ENCODE data around the gene USP9X.
"Not testable (repeated sequence)": the region's sequence is repeated elsewhere in the genome, so short reads cannot be mapped to it uniquely, and the experiment has no call there.

Gene USP9X

DNA sequence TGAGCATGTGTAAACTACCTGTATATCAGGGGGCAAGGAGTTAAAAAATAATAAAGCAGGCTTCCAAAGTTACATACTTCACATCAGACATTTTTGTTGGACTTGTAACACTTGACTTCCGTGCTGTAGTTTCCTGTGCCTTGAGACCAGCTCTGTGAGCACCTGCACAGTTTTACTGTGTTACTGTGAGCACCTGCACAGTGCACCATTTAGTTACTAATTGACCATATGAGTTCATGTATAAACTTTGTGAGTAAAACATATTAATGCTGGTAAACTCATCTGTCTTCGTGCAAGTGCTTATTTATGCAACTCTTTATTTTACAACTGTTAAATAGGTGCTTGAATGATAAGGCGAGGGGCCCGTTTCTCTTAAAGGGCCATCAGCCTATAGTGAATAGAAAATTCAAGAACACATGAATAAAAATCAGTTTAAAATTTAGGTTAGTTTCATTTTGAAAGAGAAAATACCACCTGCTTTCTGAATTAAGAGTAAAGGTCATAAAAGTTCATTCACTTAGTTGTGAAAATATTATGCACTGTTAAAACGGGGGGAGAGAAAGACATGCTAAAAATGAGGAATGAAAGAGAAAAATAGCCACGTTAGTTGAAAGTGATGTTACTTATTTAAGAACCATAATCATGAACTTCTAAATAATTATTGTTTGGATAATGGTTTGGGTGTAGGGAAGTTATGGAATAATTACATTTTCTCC lies 42.4 kb downstream of the USP9X start:
- DNase-seq = no peak

DNA sequence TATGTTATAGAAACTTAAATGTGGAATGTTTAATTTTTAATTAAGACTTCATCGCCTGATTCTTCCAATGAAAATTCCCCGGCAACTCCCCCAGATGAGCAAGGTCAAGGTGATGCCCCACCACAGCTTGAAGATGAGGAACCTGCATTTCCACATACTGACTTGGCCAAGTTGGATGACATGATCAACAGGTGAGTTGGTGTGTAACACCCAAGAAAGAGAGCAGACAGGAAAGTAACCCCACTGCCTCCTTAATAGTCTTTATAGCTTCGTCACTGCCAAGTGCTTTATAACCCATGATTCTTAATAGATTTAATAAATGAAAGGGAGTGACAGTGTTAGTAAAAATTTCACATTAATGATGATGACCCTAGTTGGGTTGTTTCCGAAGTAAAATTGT lies 43.7 kb downstream of the USP9X start:
- no peak for DNase-seq

DNA sequence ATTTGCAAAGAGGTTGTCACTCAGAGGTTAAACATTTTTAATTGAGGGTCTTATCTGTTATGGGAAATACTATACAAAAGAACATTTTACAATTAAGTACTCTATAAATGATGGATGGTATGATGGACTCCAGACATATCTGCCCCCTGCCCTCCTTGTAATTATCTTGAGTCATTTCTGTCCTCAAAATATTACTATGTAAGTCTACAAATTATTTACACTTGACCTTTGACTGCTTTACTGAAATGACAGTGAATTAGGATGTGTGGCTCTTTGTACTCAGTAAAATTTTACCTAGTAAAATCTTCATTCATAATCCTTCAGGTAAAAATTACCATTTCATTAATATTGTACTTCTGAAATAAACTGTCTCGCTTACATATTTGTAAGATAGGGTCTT lies 46.5 kb downstream of the USP9X start:
- no peak for DNase-seq

DNA sequence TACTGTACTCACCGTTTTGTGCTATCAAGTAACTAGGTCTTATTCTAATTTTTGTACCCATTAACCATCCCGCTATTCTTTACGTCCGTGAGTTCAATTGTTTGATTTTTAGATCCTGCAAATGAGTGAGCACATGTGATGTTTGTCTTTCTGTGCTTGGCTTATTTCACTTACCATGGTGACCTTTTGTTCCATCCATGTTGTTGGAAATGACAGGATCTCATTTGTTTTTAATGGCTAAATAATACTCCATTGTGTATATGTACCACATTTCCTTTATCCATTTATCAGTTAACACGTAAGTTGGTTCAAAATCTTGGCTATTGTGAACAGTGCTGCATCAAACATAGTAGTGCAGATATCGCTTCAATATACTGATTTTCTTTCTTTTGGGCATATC lies 48.3 kb downstream of the USP9X start:
- no peak for DNase-seq

DNA sequence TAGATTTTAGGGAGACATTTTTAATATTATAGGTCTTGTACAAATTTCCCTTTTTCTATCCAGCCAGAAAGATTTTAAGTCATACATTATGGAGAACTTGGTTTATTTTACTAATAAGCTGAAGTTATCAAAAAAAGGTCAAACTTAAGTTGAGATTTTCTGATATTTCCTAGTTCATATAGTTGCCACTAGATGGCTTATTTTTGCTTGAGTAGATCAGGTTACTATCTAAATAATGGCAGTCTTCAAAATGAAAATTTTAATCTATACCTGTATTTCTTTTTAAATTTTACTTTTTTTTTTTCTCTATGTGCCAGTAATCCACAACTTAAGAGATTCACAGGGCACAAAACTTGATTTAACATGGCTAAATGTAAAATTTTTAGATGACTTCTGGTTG lies 52.3 kb downstream of the USP9X start:
- DNase-seq = peak; percentile 5 to 18

DNA sequence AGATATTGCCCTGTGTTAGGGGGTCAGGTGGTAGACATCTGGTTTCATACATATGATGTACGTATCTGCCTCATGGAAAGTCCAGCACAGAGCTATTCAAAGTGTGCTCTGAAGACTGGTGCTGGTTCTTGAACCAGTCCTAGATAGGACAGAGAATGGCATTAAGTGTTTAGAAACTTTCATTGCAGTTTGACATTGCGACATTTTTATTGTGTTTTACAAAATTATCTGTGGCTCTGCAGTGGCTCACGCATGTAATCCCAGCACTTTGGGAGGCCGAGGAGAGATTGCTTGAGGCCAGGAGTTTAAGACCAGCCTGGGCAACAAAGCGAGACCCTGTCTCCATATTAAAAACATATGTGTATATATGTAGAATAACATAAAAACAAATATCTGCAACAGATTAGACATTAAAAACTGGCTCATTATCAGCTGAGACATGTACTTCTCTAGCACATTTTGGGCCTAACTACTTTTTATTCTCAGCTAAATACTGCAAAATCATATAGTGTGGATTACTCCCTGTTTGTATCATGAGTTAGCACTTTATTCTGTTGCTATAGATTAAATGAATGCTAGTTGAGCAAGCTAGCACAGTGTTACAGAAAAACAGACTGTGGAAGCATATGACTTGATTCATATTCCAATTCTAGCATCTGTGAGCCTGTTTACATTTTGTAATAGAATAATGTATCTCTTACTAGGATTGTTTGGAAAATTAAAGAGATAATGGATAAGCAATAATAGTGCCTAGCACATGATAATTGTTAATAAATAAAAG lies 57.1 kb downstream of the USP9X start:
- no peak for DNase-seq

DNA sequence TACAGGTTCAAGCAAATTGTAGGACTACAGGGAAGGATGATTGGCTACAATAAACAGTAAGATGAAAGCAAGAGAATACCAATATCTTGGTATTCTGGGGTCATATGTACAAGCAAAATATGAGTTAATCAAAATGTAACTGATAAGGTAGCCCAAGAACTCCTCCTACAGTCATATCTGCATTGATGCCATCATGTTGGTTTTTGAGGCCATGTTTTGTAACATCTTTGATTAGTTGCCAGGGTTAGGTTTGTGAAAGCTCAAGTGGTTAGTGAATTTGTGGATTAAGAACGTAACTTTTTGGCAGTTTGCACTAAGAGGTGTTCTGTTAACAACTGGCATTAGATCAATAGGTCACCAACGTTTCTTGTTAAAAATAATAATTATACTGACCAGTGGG lies 59.6 kb downstream of the USP9X start:
- no peak for DNase-seq

DNA sequence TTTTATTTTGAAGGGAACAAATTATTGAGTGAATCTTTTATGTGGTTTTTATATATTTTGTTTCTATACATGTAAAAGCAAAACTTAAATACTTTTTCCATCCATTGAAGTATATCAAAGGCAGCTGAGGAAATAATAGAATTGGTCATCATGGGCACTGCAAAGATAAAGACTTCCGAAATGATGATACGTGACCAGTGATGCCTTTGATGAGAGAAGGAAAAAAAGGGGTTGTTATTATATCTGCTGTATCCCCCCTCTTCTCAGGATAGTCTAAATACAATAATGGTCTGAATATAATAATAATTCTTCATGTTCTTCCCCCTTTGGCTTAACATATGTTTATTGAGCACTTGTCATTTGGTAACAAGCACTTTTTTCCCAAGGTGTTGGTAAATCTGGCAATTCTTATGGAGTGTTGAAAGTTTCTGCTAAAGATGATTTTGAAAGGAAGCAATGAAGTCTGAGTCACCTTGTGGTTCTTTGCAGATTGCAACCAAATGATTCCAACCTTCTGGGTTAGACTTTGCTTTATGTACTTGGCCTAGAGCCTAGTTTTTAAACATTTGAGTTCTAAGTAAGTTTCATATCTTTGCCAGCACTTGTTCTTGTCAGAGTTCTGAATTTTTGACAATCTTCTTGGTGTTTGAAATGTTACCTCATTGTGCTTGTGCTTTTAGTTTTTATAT lies 60.8 kb downstream of the USP9X start:
- DNase-seq = peak; percentile 19 to 44

DNA sequence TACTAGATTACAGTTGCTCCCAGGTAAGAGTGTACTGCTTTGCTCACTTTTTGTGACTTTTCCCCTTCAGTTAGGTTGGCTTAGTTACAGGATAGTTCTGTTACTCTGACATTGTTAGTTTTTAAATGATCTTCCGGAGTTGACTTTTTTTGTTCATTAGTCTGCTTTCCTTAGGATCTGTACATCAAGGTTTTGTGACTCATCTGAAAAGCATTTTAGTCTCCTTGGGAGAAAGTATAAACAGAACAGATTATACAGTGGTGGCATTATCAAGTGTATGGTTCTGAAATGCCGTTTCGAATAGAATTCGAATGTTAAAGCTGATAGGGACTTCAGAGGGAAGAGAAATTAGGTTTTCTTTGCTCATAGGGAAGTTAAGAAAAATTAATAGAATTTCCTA lies 63.3 kb downstream of the USP9X start:
- no peak for DNase-seq

DNA sequence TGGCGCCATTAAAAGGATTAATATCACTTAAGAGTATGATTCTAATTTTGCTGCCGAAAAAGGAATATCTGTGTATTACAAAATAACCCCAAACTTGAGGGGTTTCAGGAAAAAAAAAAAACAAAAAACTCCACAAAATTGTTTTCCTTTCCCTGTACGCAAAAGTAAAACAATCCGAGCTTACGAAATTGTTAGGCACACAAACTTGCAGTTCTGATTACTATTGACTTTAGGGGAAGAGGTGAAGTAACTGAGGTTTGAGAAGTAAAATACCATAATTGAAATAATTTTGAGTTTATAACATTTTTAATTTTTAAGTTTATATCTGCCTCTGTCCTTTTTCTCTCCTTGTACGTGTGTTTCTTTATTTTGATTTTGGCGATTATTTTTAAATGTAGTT lies 64.8 kb downstream of the USP9X start:
- no peak for DNase-seq

DNA sequence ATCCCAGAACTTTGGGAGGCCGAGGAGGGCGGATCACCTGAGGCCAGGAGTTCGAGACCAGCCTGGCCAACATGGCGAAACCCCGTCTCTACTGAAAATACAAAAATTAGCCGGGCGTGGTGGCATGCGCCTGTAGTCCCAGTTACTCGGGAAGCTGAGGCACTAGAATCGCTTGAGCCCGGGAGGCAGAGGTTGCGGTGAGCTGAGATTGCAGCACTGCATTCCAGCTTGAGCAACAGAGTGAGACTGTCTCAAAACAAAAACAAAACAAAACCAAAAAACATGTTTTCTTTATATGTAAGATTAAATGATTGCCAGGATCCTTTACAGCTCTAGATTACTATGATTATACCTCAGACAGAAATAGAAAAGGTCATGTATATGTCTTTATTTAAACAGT lies 66.5 kb downstream of the USP9X start:
- DNase-seq = not testable (repeated sequence)

DNA sequence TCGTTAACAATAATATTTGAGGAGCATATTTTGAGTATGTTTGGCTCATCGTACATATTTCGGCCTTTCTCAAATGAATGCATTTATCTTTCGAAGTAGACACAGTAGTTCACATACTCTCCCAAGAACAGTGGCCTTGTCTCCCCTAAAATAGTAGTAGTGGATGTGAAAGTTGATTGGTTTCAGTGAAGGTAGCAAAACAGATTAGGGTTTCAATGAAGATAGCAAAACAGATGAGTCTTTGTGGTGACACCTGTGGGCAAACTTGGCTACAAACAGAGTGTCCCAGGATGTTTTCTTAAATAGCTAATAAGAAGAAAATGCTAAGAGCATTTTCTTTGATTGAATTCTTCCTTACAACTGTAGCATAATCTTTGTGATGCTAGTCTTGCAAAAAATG lies 67.0 kb downstream of the USP9X start:
- DNase-seq = no peak

DNA sequence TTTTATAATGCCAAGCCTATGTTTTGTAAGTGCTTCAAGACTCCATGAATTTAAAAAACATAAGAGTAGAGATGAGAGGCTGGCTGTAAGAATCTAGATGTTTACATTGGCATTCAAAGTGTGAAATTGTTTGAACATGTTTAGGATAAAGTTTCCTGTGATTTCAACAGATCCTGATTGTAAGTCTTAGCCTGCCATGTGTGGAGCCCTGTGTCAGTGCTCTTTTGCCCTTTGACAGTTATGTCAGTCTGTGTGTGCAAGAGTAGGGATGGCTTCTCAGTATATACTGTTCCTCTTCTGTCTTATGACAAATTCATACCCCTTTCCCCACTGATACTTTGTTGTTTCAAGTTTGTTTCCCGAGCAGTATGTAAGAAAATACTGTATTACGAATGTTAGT lies 68.2 kb downstream of the USP9X start:
- DNase-seq = no peak

DNA sequence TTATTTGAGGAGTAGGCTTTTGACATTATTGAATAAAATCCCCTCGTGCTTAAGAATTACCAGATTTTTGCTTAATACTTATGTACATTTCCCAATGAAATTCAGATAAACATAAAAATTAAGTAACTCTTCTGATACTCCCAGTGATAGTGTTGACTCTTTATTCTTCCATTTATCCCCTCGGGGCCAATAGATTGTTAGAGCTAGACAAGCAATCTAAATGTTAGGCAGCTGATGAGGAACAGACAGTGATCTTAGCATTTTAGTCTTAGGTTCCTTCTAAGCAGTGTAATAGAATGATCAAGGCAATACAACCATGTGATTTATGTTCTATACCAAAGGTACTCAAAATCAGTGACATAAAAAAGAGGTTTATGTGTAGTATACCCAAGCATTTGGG lies 68.7 kb downstream of the USP9X start:
- no peak for DNase-seq

DNA sequence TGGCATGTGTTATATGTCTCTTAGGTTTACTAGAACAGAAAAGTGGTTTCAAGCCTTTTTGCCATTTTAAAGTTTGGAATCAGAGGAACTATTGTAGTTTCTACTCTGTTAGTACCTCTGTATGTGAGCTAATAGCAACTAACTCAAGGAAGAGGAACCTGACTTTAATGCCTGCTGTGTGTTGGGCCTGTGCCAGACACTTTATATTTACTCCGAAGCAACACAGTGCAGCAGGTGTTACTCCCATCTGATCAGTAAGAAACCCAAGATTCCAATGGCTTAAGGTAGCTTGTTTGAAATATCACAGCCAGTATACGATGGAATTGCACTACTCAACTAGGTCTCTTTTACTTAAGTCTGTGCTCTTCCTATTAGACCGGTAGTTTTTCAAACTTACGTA lies 79.2 kb downstream of the USP9X start:
- DNase-seq = no peak

DNA sequence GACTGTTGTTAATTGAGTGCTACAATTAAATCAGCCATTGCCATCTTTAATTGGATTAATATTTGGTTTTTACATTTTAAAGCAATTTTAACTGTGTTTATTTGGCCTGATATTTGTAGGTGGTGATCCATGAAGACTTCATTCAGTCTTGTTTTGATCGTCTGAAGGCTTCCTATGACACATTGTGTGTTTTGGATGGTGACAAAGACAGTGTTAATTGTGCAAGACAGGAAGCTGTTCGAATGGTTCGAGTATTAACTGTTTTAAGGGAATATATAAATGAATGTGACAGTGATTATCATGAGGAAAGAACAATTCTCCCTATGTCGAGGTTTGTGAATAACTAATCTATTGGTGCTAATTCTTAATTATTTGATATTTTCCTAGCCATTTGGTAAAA lies 82.6 kb downstream of the USP9X start:
- no peak for DNase-seq

DNA sequence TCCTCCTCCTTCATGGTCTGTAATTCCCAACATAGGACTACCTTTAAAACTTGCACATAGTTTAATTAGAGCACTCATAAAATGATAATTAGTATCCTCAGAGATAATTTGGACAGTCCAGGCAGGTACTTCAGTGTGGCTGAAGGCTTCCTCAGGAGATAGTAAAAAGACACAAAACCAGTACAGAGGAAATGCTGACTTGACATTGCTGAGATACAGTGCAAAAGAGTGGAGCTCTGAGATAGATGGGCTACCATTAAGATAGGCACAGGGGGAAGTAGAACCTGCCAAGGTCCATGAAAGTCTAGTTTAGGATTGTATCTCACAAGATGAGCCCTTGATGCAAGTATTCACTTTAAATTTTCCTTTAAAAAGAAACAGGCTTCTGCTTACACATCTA lies 91.0 kb downstream of the USP9X start:
- DNase-seq = no peak

DNA sequence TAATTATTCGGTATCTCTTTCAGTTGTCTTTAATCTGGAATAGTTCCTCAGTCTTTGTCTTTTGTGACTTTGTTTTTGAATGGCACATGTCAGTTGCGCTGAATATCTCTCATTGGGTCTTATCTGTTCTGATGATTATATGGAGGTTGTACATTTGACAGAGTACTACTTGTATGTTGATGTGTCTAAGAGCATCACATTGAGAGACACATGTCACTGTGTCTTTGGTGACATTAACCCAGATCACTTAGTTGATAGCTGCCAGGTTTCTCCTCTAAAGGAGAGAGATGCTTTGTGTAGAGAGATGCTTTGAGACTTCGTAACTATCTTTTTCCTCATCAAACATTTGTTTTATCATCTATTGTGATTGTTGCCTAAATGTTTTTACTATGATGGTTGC lies 92.1 kb downstream of the USP9X start:
- no peak for DNase-seq

DNA sequence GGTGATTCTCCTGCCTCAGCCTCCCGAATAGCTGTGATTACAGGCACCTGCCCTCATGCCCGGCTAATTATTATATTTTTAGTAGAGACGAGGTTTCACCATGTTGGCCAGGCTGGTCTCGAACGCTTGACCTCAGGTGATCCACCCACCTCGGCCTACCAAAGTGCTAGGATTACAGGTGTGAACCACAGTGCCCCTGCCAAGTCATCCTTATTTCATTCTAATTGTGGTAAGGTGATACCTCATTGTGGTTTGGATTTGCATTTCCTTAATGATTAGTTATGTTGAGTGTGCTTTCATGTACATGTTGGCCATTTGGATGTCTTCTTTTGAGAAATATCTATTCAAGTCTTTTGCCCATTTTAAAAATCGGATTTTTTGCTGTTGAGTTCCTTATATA lies 93.0 kb downstream of the USP9X start:
- no peak for DNase-seq

DNA sequence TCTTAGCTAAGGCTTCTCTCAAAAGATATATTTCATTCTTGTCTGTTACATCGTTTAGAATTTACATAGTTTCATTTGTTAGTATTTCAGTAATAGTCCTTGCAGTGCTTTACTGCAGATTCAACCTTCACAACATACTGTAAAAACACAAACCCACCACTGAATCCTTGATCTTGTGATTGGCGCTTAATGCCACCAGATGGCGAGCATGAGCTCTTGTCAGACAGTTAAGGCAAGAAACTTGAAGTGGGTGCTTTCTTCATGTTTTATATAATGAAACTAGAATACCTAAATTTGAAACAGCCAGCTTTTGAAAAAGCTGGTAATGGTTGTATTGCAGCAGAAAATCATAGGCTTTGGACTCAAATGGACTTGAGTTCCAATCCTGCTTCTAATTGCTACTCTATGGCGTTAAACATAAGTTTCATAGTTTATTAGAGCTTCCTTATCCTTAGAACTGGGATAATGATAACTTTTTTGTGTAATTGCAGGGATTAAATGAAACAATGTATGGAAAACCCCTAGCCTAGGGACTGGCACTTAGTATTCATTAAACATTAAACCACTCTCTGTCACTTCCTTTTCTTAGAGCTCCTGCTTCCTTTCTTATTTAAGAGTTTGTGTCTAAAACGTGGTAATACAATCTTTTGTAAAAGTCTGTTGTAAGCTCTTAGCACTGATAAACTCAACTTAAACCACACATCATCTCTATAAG lies 95.1 kb downstream of the USP9X start:
- peak; percentile 53 to 55 for DNase-seq

DNA sequence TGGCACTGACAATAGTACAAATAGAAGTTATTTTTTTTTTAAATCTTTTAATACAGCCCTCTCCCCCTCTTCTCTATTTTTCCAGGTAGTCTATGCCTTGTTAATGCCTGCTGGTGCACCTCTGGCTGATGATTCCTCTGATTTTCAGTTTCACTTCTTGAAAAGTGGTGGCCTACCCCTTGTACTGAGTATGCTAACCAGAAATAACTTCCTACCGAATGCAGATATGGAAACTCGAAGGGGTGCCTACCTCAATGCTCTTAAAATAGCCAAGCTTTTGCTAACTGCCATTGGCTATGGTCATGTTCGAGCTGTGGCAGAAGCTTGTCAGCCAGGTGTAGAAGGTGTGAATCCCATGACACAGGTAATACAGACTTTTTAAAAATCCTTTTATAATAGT lies 99.1 kb downstream of the USP9X start:
- no peak for DNase-seq

DNA sequence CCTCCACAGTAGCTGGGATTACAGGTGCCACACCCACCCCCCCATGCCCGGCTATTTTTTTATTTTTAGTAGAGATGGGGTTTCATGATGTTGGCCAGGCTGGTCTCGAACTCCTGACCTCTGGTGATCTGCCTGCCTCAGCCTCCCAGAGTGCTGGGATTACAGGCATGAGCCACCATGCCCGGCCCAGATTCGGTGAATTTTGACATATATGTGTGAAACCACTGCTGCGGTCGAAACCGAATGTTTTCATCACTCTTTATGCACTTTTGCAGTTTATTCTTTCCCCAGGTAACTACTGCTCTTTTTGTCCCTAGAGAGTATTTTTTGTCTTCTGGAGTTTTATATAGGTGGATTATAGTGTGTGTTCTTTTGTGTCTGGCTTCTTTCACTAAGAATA lies 101.7 kb downstream of the USP9X start:
- not testable (repeated sequence) for DNase-seq

DNA sequence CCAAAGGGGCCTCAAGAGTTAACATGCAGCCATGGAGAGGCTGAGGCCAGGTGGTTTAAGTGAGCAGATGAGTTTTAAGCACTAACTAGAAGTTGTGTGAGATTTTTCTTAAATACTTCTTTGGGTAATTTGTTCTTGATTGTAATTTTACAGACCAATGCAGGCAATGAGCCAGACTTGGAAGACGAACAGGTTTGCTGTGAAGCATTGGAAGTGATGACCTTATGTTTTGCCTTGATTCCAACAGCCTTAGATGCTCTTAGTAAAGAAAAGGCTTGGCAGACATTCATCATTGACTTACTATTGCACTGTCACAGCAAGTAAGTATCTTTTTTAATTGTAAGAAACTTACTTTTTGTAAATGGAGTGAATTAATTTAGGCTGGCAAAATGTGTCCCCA lies 103.9 kb downstream of the USP9X start:
- no peak for DNase-seq

DNA sequence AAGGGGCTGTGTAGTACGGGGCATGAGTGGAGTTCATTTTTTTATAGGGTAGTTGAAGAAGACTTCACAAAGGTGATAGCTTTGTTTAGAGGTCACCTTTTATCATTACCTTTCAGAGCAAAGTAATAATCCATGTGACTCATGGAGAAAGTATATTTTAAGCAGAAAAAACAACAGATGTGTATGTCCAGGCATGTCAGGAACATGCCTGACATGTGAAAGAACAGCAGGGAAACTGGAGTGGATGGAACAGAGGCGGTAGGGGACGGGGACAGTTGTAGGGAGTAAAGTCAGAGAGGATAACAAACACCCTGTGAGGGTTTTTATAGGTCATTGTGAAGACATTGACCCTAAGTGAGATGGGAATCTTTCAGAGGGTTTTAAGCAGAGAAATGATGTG lies 107.6 kb downstream of the USP9X start:
- DNase-seq = no peak
